Measurements from ENCODE around the gene COPS2. TPM values are rescaled to one million over a fixed set of nuclear protein-coding genes. Genes with fewer than 3 reads are reported as not detected.

Gene COPS2
- total and polyA plus RNA-seq, 2 donors (not counting 1 experiment from before 2014, with no cell fraction given), result 13.8 to 47.8 TPM

GRCh38 chr15:49134683-49135341 lies 20.6 kb downstream of the COPS2 start:
- no peak overlapping the region for H3K9ac ChIP-seq (ENCODE audit: low read length)
- H3K4me1 ChIP-seq (ENCODE audit: control insufficient read depth in 2 of 2, insufficient read depth in 2 of 2, low read length in 2 of 2), result no peaks in the 10 kb centered on the region
- no peaks in the 10 kb centered on the region for H3K27me3 ChIP-seq (replicated peaks in 1 of 4; ENCODE audit: control extremely low read depth in 1 of 4, control insufficient read depth in 3 of 4, insufficient read depth in 4 of 4, low read length in 3 of 4)
- no peaks in the 10 kb centered on the region for H3K9me3 Mint-ChIP-seq (ENCODE audit: insufficient read depth)
- intact Hi-C loops (cut with micrococcal nuclease), result no loop called here
- no peaks in the 10 kb centered on the region for H4K20me1 ChIP-seq (ENCODE audit: control insufficient read depth, insufficient read depth, low read length, poor library complexity, severe bottlenecking)
- no peak overlapping the region for H3K4me2 ChIP-seq (replicated peaks; ENCODE audit: low read depth, low read length, poor library complexity, severe bottlenecking)
- H3K79me2 ChIP-seq (ENCODE audit: control insufficient read depth, insufficient read depth, low read length), result no peaks in the 10 kb centered on the region
- no peak overlapping the region for H3K27ac Mint-ChIP-seq
- no peaks in the 10 kb centered on the region for H3K27me3 Mint-ChIP-seq
- no peak overlapping the region for H3K4me3 Mint-ChIP-seq
- TF ChIP-seq CTCF (IDR thresholded peaks at IDR 0.05), result no peak
- TF ChIP-seq EZH2 (IDR thresholded peaks at IDR 0.05; ENCODE audit: borderline replicate concordance, insufficient read depth, low read depth, low read length, poor library complexity, severe bottlenecking), result no peak
- H3K4me1 Mint-ChIP-seq, result no peaks in the 10 kb centered on the region
- H3K4me3 ChIP-seq (ENCODE audit: control extremely low read depth in 1 of 5, extremely low read depth in 1 of 5, insufficient read depth in 1 of 5, low read depth in 2 of 5, low read length in 4 of 5), result no peak overlapping the region
- CTCF ChIA-PET, result no interaction called here
- WGBS (ENCODE audit: insufficient coverage), result no CpG with 5 or more reads among the region's 5 CpGs
- H3K36me3 ChIP-seq (replicated peaks in 1 of 2; ENCODE audit: control extremely low read depth in 1 of 2, control insufficient read depth in 1 of 2, extremely low read depth in 1 of 2, insufficient read depth in 2 of 2, low read length in 1 of 2), result peaks cover 31 to 71% of the 10 kb centered on the region in 2 experiments
- DNase-seq, result no peak
- H3K27ac ChIP-seq (ENCODE audit: low read length in 2 of 2), result no peak overlapping the region
- no peak for ATAC-seq (ENCODE audit: low read depth)
- POLR2A ChIA-PET, result no interaction called here
- H2AFZ ChIP-seq (ENCODE audit: insufficient read depth, low read depth, low read length, poor library complexity, severe bottlenecking), result no peak overlapping the region
- H3K9me3 ChIP-seq (ENCODE audit: control extremely low read depth in 1 of 3, control insufficient read depth in 2 of 3, insufficient read depth in 1 of 3, low read length in 2 of 3), result no peaks in the 10 kb centered on the region

- Histone ChIP-seq H3K27ac (ENCODE audit: low read length in 2 of 2) (no peak overlapping the region), H3K9me3 (ENCODE audit: control extremely low read depth in 1 of 3, control insufficient read depth in 2 of 3, insufficient read depth in 1 of 3, low read length in 2 of 3) (no peaks in the 10 kb centered on the region), H3K4me1 (ENCODE audit: control insufficient read depth in 2 of 2, insufficient read depth in 2 of 2, low read length in 2 of 2) (no peaks in the 10 kb centered on the region), H3K4me2 (replicated peaks; ENCODE audit: low read depth, low read length, poor library complexity, severe bottlenecking) (no peak overlapping the region), H3K79me2 (ENCODE audit: control insufficient read depth, insufficient read depth, low read length) (no peaks in the 10 kb centered on the region), H4K20me1 (ENCODE audit: control insufficient read depth, insufficient read depth, low read length, poor library complexity, severe bottlenecking) (no peaks in the 10 kb centered on the region), H2AFZ (ENCODE audit: insufficient read depth, low read depth, low read length, poor library complexity, severe bottlenecking) (no peak overlapping the region), H3K36me3 (replicated peaks in 1 of 2; ENCODE audit: control extremely low read depth in 1 of 2, control insufficient read depth in 1 of 2, extremely low read depth in 1 of 2, insufficient read depth in 2 of 2, low read length in 1 of 2) (peaks cover 33 to 69% of the 10 kb centered on the region in 2 experiments), H3K27me3 (replicated peaks in 1 of 4; ENCODE audit: control extremely low read depth in 1 of 4, control insufficient read depth in 3 of 4, insufficient read depth in 4 of 4, low read length in 3 of 4) (no peaks in the 10 kb centered on the region), H3K9ac (ENCODE audit: low read length) (no peak overlapping the region), H3K4me3 (ENCODE audit: control extremely low read depth in 1 of 5, extremely low read depth in 1 of 5, insufficient read depth in 1 of 5, low read depth in 2 of 5, low read length in 4 of 5) (no peak overlapping the region)
- H3K4me1 Mint-ChIP-seq, result no peaks in the 10 kb centered on the region
- ChIA-PET POLR2A (no interaction called here), CTCF (no interaction called here)
- intact Hi-C loops (cut with micrococcal nuclease), result no loop called here
- TF ChIP-seq CTCF (IDR thresholded peaks at IDR 0.05) (no peak), EZH2 (IDR thresholded peaks at IDR 0.05; ENCODE audit: borderline replicate concordance, insufficient read depth, low read depth, low read length, poor library complexity, severe bottlenecking) (no peak)
- H3K27me3 Mint-ChIP-seq, result no peaks in the 10 kb centered on the region
- no peak overlapping the region for H3K4me3 Mint-ChIP-seq
- DNase-seq (no peak), ATAC-seq (ENCODE audit: low read depth) (no peak)
- 92% methylated on average over 2 of the region's 3 CpGs for WGBS (ENCODE audit: insufficient coverage)
- H3K27ac Mint-ChIP-seq, result no peak overlapping the region
- H3K9me3 Mint-ChIP-seq (ENCODE audit: insufficient read depth), result no peaks in the 10 kb centered on the region
These were observed 24.0 kb downstream of the COPS2 start for GRCh38 chr15:49131403-49131802.

Measured in B cell (primary cell).